Heart left ventricle (tissue), 13 donors: Measurements from ENCODE around the gene ATXN7L3B.

Experiments used
- CTCF ChIP-seq, 12 donors: fragments of 200-600 bp; sonication (generic) in 4 of 12; IDR thresholded peaks; one replicate each; pipeline versions ENCODE4 v1.5.0 to v1.8.0; 2018 to 2022; ENCODE audit warnings: antibody characterized with exemption in 12 of 12, mild to moderate bottlenecking in 5 of 12
- POLR2A ChIP-seq, 2 donors: fragments of 450-650 bp; IDR thresholded peaks; one replicate each; pipeline ENCODE4 v1.6.1; 2017; ENCODE audit warnings: antibody characterized with exemption in 2 of 2, mild to moderate bottlenecking in 2 of 2, moderate library complexity in 2 of 2
- donor health status: ischemic (EF 13 %, LVEDD 7.1; RV severe dilation, severe dysfunction).
- donor health status: DM: no; HTN: yes; CAD: no.
- donor health status: DM: no; HTN: no; CAD: no.
- donor health status: ischemic (EF 25% LVEDD 6.9; RV normal size, moderate dysfunction).
- donor health status: ischemic (EF 25% LVEDD 5.7; RV mildly dilated, moderate dysfunction).
- donor health status: ischemic (EF 35%, LVEDD 5.7; RV mildly dilated, moderate dysfunction).
- donor health status: nonischemic (EF 11% LVEDD 7.7; RV severe dilation, severe dysfunction).
- donor health status: DM: yes; HTN: yes; CAD: no.
- donor health status: PGD.
- donor health status: ischemic (EF 29% LVEDD 5.4; RV normal size, mild dysfunction).
- donor health status: nonischemic (EF 23%, LVEDD 6.1; RV moderate dilation, normal function).

GRCh38 chr12:74579446-74579845 is 41.8 kb downstream of the ATXN7L3B start:
- TF ChIP-seq CTCF (IDR thresholded peaks at IDR 0.05) (no peak), POLR2A (IDR thresholded peaks at IDR 0.05) (no peak)
